ENCODE data around the gene GTPBP2.
A peak's percentile ranks its signal among the peaks of the same experiment; 100 is the strongest.
"Not testable (repeated sequence)": the region's sequence is repeated elsewhere in the genome, so short reads cannot be mapped to it uniquely, and the experiment has no call there.

Gene GTPBP2

DNA sequence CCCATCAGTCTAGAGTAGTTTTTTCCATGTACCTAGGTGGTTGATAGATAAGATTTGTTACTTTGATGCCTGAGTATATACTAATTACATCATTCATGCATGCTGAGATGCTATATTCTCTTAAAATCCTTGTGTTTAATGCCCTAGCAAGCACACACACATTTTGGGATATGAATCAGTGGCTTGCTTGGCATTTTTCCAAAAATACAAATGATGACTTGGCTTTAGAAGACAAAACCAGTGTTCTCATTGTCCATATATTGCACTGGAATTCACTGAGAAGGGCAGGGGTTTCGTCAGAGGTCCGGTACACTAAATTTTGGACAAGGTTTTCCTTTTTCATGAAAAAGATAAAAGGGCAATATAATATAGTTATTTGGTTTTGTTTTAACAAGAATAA lies 24.9 kb downstream of the GTPBP2 start:
- H3K4me3 ChIP-seq (ENCODE audit: low read depth, low read length) = no peak overlapping the region
- in situ Hi-C loops (cut with HindIII; ENCODE audit: low sequenced_read_pairs) = no loop called here
- TF ChIP-seq, protein P1, sequence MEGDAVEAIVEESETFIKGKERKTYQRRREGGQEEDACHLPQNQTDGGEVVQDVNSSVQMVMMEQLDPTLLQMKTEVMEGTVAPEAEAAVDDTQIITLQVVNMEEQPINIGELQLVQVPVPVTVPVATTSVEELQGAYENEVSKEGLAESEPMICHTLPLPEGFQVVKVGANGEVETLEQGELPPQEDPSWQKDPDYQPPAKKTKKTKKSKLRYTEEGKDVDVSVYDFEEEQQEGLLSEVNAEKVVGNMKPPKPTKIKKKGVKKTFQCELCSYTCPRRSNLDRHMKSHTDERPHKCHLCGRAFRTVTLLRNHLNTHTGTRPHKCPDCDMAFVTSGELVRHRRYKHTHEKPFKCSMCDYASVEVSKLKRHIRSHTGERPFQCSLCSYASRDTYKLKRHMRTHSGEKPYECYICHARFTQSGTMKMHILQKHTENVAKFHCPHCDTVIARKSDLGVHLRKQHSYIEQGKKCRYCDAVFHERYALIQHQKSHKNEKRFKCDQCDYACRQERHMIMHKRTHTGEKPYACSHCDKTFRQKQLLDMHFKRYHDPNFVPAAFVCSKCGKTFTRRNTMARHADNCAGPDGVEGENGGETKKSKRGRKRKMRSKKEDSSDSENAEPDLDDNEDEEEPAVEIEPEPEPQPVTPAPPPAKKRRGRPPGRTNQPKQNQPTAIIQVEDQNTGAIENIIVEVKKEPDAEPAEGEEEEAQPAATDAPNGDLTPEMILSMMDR (IDR thresholded peaks at IDR 0.05; ENCODE audit: low read depth, low read length) = no peak
- DNase-seq (ENCODE audit: low read depth, low spot score) = peak; percentile 84

- TF ChIP-seq, protein P1 (IDR thresholded peaks at IDR 0.05; ENCODE audit: low read depth, low read length) = no peak
- no peak overlapping the region for H3K4me3 ChIP-seq (ENCODE audit: low read depth, low read length)
- in situ Hi-C loops (cut with HindIII; ENCODE audit: low sequenced_read_pairs) = no loop called here
- no peak for DNase-seq (ENCODE audit: low read depth, low spot score)
Measured at GRCh38 chr6:43600595-43600994, 28.5 kb downstream of the GTPBP2 start.

DNA sequence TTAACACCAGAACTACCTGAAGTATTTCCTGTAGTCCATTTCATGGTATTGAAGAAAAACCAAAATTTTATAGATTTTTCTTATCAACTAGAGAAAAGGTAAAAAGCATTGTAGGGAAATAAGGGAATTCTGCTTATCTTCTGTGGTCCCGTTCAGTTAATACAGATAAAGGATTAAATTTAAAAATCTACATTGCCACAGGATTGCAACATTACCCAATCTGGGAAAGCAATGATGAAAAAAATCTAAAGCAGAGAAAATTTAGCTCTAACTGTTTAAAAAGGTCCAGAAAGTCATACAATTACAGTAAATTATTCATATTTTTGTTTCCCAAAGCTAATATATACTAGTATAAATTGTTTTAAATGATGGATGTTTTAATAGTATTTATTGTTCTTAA lies 35.1 kb downstream of the GTPBP2 start:
- TF ChIP-seq, protein P1 (IDR thresholded peaks at IDR 0.05; ENCODE audit: low read depth, low read length) = no peak
- no peak for DNase-seq (ENCODE audit: low read depth, low spot score)
- in situ Hi-C loops (cut with HindIII; ENCODE audit: low sequenced_read_pairs) = no loop called here
- H3K4me3 ChIP-seq (ENCODE audit: low read depth, low read length) = no peak overlapping the region

DNA sequence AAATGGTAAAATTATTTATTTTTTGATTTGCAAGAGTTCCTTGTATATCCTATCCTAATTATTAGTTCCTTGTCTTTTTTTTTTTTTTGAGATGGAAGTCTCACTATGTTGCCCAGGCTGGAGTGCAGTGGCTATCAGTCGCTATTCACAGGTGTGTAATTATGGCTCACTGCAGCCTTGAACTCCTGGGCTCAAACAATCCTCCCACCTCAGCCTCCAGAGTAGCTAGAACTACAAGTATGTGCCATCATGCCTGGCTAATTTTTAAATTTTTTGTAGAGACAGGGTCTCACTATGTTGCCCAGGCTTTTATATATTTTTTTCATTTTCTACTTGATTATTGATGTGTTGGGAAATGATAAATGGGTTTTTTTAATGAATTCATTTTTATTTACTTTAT lies 39.5 kb downstream of the GTPBP2 start:
- H3K4me3 ChIP-seq (ENCODE audit: low read depth, low read length); in situ Hi-C loops (cut with HindIII; ENCODE audit: low sequenced_read_pairs); DNase-seq (ENCODE audit: low read depth, low spot score): not testable (repeated sequence)

DNA sequence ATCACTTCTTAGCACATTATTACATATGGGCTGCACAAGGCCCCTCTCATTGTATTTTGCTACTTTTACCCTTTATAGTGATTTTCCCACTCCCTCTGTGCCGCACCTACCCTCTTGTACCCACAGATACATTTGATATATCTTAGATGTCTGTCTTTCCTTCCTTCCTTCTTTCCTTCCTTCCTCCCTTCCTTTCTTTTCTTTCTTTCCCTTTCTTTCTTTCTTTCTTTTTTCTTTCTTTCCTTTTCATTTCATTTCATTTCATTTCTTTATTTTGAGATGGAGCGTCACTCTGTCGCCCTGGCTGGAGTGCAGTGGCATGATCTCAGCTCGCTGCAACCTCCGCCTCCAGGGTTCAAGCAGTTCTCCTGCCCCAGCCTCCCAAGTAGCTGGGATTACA lies 40.9 kb downstream of the GTPBP2 start:
- in situ Hi-C loops (cut with HindIII; ENCODE audit: low sequenced_read_pairs) = no loop called here
- TF ChIP-seq, protein P1 (IDR thresholded peaks at IDR 0.05; ENCODE audit: low read depth, low read length) = no peak
- no peak overlapping the region for H3K4me3 ChIP-seq (ENCODE audit: low read depth, low read length)

GRCh38 chr6:43584892-43585570 lies 44.0 kb downstream of the GTPBP2 start:
- no peak for DNase-seq (ENCODE audit: low read depth, low spot score)
- no peak overlapping the region for H3K4me3 ChIP-seq (ENCODE audit: low read depth, low read length)
- in situ Hi-C loops (cut with HindIII; ENCODE audit: low sequenced_read_pairs) = no loop called here
- TF ChIP-seq, protein P1 (IDR thresholded peaks at IDR 0.05; ENCODE audit: low read depth, low read length) = no peak

More for the DNA sequence above, 40.9 kb downstream of the GTPBP2 start:
- DNase-seq (ENCODE audit: low read depth, low spot score) = no peak

- no peak for DNase-seq (ENCODE audit: low read depth, low spot score)
- in situ Hi-C loops (cut with HindIII; ENCODE audit: low sequenced_read_pairs) = no loop called here
- H3K4me3 ChIP-seq (ENCODE audit: low read depth, low read length) = no peak overlapping the region
- TF ChIP-seq, protein P1 (IDR thresholded peaks at IDR 0.05; ENCODE audit: low read depth, low read length) = no peak
Measured at GRCh38 chr6:43582911-43583310, 46.2 kb downstream of the GTPBP2 start.

All from astrocyte of the spinal cord (primary cell).